ENCODE data around the gene KIF6.

Gene KIF6

GRCh38 chr6:39380837-39381549 lies 344.2 kb downstream of the KIF6 start:
- TF ChIP-seq CTCF (IDR thresholded peaks at IDR 0.05; ENCODE audit: low read length, missing control alignments), result no peak
- DNase-seq (ENCODE audit: low read depth), result no peak
- no peak overlapping the region for H3K4me3 ChIP-seq (replicated peaks; ENCODE audit: low read depth, low read length)

GRCh38 chr6:39378960-39379425 lies 346.2 kb downstream of the KIF6 start:
- no peak overlapping the region for H3K4me3 ChIP-seq (replicated peaks; ENCODE audit: low read depth, low read length)
- TF ChIP-seq CTCF (IDR thresholded peaks at IDR 0.05; ENCODE audit: low read length, missing control alignments), result no peak
- no peak for DNase-seq (ENCODE audit: low read depth)

- no peak for DNase-seq (ENCODE audit: low read depth)
- TF ChIP-seq CTCF (IDR thresholded peaks at IDR 0.05; ENCODE audit: low read length, missing control alignments), result no peak
- H3K4me3 ChIP-seq (replicated peaks; ENCODE audit: low read depth, low read length), result no peak overlapping the region
These were observed 346.8 kb downstream of the KIF6 start for GRCh38 chr6:39378175-39378959.

GRCh38 chr6:39377539-39377950 lies 347.7 kb downstream of the KIF6 start:
- no peak overlapping the region for H3K4me3 ChIP-seq (replicated peaks; ENCODE audit: low read depth, low read length)
- peak; percentile 85 for DNase-seq (ENCODE audit: low read depth)
- peak; percentile 69 for TF ChIP-seq CTCF (IDR thresholded peaks at IDR 0.05; ENCODE audit: low read length, missing control alignments)

- no peak for DNase-seq (ENCODE audit: low read depth)
- TF ChIP-seq CTCF (IDR thresholded peaks at IDR 0.05; ENCODE audit: low read length, missing control alignments), result no peak
- H3K4me3 ChIP-seq (replicated peaks; ENCODE audit: low read depth, low read length), result no peak overlapping the region
These were observed 349.8 kb downstream of the KIF6 start for GRCh38 chr6:39375405-39375804.

- TF ChIP-seq CTCF (IDR thresholded peaks at IDR 0.05; ENCODE audit: low read length, missing control alignments), result no peak
- DNase-seq (ENCODE audit: low read depth), result no peak
- no peak overlapping the region for H3K4me3 ChIP-seq (replicated peaks; ENCODE audit: low read depth, low read length)
These were observed 354.8 kb downstream of the KIF6 start for GRCh38 chr6:39370390-39370789.

Measured in fibroblast of pulmonary artery (primary cell).